ENCODE data around the gene TMEM150C. TPM values are rescaled to one million over a fixed set of nuclear protein-coding genes. Genes with fewer than 3 reads are reported as not detected.

The TMEM150C gene
- total RNA-seq, 1 experiment from 2014 or later = 0.58 TPM

DNA sequence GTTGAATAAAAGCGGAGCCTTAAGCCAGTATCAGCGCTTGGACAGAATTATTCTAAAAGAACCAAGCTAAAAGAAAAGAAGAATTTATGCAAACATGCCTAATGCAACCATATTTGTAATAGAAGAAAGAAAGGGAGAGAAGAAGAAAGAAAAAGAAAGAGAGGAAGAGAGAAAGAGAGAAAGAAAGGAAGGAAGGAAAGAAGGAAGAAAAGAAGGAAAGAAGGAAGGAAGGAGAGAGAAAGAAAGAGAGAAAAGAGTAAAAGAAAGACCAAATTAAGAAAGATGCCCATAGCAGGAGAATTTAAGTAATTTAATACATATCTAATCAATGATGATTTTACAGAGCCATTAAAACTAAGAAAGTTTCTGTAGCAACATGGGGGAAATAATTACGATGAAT is 30.9 kb upstream of the TMEM150C start:
- ATAC-seq (no peak), DNase-seq (no peak)
- H3K79me2 ChIP-seq (ENCODE audit: low read length) = no peaks in the 10 kb centered on the region
- H3K4me2 ChIP-seq (ENCODE audit: low read length) = no peak overlapping the region
- no peak overlapping the region for H3K4me3 ChIP-seq (ENCODE audit: low read length)
- no peaks in the 10 kb centered on the region for H3K9me3 ChIP-seq (ENCODE audit: low read length)
- H3K36me3 ChIP-seq (ENCODE audit: low read depth, low read length) = no peaks in the 10 kb centered on the region
- no TSS peak for BruUV-seq (replicated peaks)
- H3K27ac ChIP-seq (ENCODE audit: low read length) = no peak overlapping the region
- intact Hi-C loops (cut with micrococcal nuclease) = no loop called here
- H3K9ac ChIP-seq (ENCODE audit: low read length) = no peak overlapping the region
- peaks cover 46% of the 10 kb centered on the region for H3K27me3 ChIP-seq (ENCODE audit: low read length)
- ChIA-PET CTCF (no interaction called here), POLR2A (ENCODE audit: unreplicated experiment) (no interaction called here)
- TF ChIP-seq, protein P1, sequence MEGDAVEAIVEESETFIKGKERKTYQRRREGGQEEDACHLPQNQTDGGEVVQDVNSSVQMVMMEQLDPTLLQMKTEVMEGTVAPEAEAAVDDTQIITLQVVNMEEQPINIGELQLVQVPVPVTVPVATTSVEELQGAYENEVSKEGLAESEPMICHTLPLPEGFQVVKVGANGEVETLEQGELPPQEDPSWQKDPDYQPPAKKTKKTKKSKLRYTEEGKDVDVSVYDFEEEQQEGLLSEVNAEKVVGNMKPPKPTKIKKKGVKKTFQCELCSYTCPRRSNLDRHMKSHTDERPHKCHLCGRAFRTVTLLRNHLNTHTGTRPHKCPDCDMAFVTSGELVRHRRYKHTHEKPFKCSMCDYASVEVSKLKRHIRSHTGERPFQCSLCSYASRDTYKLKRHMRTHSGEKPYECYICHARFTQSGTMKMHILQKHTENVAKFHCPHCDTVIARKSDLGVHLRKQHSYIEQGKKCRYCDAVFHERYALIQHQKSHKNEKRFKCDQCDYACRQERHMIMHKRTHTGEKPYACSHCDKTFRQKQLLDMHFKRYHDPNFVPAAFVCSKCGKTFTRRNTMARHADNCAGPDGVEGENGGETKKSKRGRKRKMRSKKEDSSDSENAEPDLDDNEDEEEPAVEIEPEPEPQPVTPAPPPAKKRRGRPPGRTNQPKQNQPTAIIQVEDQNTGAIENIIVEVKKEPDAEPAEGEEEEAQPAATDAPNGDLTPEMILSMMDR (conservative IDR thresholded peaks at IDR 0.05; ENCODE audit: low read depth, low read length) = no peak
- no peak for TF ChIP-seq EZH2phosphoT487 (IDR thresholded peaks at IDR 0.05; ENCODE audit: borderline replicate concordance, low read length)
- TF ChIP-seq EZH2 (IDR thresholded peaks at IDR 0.05; ENCODE audit: low read length, unreplicated experiment) = no peak
- no peaks in the 10 kb centered on the region for H3K4me1 ChIP-seq (ENCODE audit: insufficient read depth, low read length)
- H3K9me2 ChIP-seq (replicated peaks; ENCODE audit: low read length) = no peaks in the 10 kb centered on the region
- H2AFZ ChIP-seq (ENCODE audit: low read length) = no peak overlapping the region
- no peaks in the 10 kb centered on the region for H4K20me1 ChIP-seq (ENCODE audit: low read length)
- H3F3A ChIP-seq (ENCODE audit: low read length, unreplicated experiment) = no peaks in the 10 kb centered on the region

- no peaks in the 10 kb centered on the region for H3K36me3 ChIP-seq (ENCODE audit: low read depth, low read length)
- H3K9ac ChIP-seq (ENCODE audit: low read length) = no peak overlapping the region
- no peaks in the 10 kb centered on the region for H4K20me1 ChIP-seq (ENCODE audit: low read length)
- no peaks in the 10 kb centered on the region for H3K9me3 ChIP-seq (ENCODE audit: low read length)
- H3K4me2 ChIP-seq (ENCODE audit: low read length) = no peak overlapping the region
- TF ChIP-seq, protein P1 (conservative IDR thresholded peaks at IDR 0.05; ENCODE audit: low read depth, low read length) = no peak
- no peak for TF ChIP-seq EZH2phosphoT487 (IDR thresholded peaks at IDR 0.05; ENCODE audit: borderline replicate concordance, low read length)
- no peak for TF ChIP-seq EZH2 (IDR thresholded peaks at IDR 0.05; ENCODE audit: low read length, unreplicated experiment)
- no peak overlapping the region for H3K27ac ChIP-seq (ENCODE audit: low read length)
- BruUV-seq (replicated peaks) = no TSS peak
- H2AFZ ChIP-seq (ENCODE audit: low read length) = no peak overlapping the region
- no peaks in the 10 kb centered on the region for H3K4me1 ChIP-seq (ENCODE audit: insufficient read depth, low read length)
- H3K9me2 ChIP-seq (replicated peaks; ENCODE audit: low read length) = no peaks in the 10 kb centered on the region
- H3K4me3 ChIP-seq (ENCODE audit: low read length) = no peak overlapping the region
- H3K79me2 ChIP-seq (ENCODE audit: low read length) = no peaks in the 10 kb centered on the region
- DNase-seq (no peak), ATAC-seq (no peak)
- no peaks in the 10 kb centered on the region for H3F3A ChIP-seq (ENCODE audit: low read length, unreplicated experiment)
- intact Hi-C loops (cut with micrococcal nuclease) = no loop called here
- POLR2A ChIA-PET (ENCODE audit: unreplicated experiment) = no interaction called here
- H3K27me3 ChIP-seq (ENCODE audit: low read length) = peaks cover 46% of the 10 kb centered on the region
- CTCF ChIA-PET = no interaction called here
Measured at GRCh38 chr4:82591592-82591991, 29.8 kb upstream of the TMEM150C start.

- ChIA-PET CTCF (no interaction called here), POLR2A (ENCODE audit: unreplicated experiment) (no interaction called here)
- no peaks in the 10 kb centered on the region for H4K20me1 ChIP-seq (ENCODE audit: low read length)
- no TSS peak for BruUV-seq (replicated peaks)
- TF ChIP-seq EZH2 (IDR thresholded peaks at IDR 0.05; ENCODE audit: low read length, unreplicated experiment) = no peak
- TF ChIP-seq, protein P1 (conservative IDR thresholded peaks at IDR 0.05; ENCODE audit: low read depth, low read length) = no peak
- TF ChIP-seq EZH2phosphoT487 (IDR thresholded peaks at IDR 0.05; ENCODE audit: borderline replicate concordance, low read length) = no peak
- no peak overlapping the region for H3K27ac ChIP-seq (ENCODE audit: low read length)
- no peak for DNase-seq
- H3K9ac ChIP-seq (ENCODE audit: low read length) = no peak overlapping the region
- ATAC-seq = no peak
- no peaks in the 10 kb centered on the region for H3K9me3 ChIP-seq (ENCODE audit: low read length)
- no peaks in the 10 kb centered on the region for H3K79me2 ChIP-seq (ENCODE audit: low read length)
- H3K4me3 ChIP-seq (ENCODE audit: low read length) = no peak overlapping the region
- H3K36me3 ChIP-seq (ENCODE audit: low read depth, low read length) = no peaks in the 10 kb centered on the region
- H3K27me3 ChIP-seq (ENCODE audit: low read length) = peaks cover 41% of the 10 kb centered on the region
- H3K9me2 ChIP-seq (replicated peaks; ENCODE audit: low read length) = no peaks in the 10 kb centered on the region
- no peaks in the 10 kb centered on the region for H3F3A ChIP-seq (ENCODE audit: low read length, unreplicated experiment)
- H2AFZ ChIP-seq (ENCODE audit: low read length) = no peak overlapping the region
- H3K4me2 ChIP-seq (ENCODE audit: low read length) = no peak overlapping the region
- H3K4me1 ChIP-seq (ENCODE audit: insufficient read depth, low read length) = no peaks in the 10 kb centered on the region
- intact Hi-C loops (cut with micrococcal nuclease) = no loop called here
Measured at GRCh38 chr4:82589756-82590155, 28.0 kb upstream of the TMEM150C start.

All from PC-3 (cell line).